Islet of Langerhans (tissue), 1 donor: ENCODE data around the gene SNCB.

Experiments
- FAIRE-seq: peaks from one replicate; lab custom pipeline; 2011; peaks lifted over from hg19 to GRCh38; lab: Jason Lieb, UNC

The SNCB gene

GRCh38 chr5:176629853-176630680 is at the start of gene SNCB, which contains the start of gene EIF4E1B:
SNCB (minus strand) TSS chr5:176630534; CDS start chr5:176629654, 880 bp downstream.
EIF4E1B (plus strand) TSS chr5:176630675; CDS start chr5:176642788, 12,113 bp downstream.
- no peak for FAIRE-seq

DNA sequence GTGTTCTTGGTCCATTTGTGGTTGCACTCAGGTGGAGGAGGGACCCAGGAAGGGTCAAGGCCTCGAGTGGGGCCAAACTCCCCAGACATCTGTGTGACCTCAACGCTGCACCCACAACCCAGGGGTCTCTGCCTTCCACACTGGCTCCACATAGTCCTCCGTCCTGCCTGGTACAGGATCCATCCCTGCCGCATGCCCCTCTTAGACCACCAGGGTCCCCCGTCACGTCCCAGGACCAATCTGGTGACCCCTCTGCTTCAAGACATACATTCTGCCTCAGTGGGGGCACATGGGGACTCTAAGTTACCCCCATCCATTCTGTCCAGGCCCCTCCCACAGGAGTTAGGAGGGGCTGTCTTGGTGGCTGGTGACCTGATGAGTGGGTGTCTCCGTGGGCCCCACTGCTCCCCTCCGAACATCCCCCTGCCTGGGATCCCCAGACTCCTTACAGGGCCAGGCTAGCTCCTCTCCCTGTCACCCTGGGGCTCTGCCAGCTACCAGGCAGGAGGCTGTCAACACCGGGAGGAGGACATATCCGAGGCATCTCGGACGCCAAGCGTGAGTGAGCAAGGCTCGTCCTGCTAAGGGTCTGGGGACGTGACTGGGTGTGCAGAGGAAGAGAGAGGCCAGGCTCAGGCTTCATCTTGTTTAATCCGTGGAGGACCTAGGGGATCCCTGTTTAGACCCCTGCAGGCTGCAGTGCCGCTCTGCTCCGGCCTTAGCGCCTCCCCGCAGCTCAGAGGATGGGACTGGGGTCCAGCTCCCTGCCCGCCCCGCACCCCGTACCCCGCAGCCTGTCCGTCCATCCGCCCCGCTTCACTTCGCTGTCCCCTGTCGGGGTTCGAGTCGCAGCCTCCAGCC is 49.3 kb upstream of the SNCB start:
- FAIRE-seq: no peak

GRCh38 chr5:176678584-176678983 is 48.2 kb upstream of the SNCB start:
- no peak for FAIRE-seq

- FAIRE-seq: no peak
Observed at GRCh38 chr5:176677209-176677939, 47.0 kb upstream of the SNCB start.

DNA sequence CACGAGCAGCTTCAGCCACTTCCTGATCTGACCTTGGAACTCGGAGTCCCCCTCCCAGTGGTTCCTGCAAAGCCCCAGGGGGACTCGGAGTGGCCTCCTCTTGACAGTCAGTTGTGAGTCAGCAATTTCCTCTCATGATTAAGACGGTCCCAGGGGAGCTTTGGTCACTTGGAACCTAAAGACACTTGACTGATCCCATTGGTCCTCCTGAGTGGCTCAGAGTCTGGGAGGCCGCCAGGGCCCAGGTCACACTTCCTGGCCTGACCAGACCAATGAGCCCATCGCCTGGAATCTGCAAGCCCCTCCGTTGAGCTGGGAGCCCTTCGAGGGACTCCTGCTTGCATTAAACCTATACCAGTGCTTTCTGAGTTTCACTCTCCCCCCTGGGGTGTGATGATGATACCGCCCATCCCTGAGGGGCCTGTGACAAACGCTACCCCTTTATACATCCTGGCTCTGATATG is 46.1 kb upstream of the SNCB start:
- FAIRE-seq: no peak

- no peak for FAIRE-seq
Observed at GRCh38 chr5:176675676-176676360, 45.5 kb upstream of the SNCB start.

- no peak for FAIRE-seq
Observed at GRCh38 chr5:176674799-176675198, 44.5 kb upstream of the SNCB start.

DNA sequence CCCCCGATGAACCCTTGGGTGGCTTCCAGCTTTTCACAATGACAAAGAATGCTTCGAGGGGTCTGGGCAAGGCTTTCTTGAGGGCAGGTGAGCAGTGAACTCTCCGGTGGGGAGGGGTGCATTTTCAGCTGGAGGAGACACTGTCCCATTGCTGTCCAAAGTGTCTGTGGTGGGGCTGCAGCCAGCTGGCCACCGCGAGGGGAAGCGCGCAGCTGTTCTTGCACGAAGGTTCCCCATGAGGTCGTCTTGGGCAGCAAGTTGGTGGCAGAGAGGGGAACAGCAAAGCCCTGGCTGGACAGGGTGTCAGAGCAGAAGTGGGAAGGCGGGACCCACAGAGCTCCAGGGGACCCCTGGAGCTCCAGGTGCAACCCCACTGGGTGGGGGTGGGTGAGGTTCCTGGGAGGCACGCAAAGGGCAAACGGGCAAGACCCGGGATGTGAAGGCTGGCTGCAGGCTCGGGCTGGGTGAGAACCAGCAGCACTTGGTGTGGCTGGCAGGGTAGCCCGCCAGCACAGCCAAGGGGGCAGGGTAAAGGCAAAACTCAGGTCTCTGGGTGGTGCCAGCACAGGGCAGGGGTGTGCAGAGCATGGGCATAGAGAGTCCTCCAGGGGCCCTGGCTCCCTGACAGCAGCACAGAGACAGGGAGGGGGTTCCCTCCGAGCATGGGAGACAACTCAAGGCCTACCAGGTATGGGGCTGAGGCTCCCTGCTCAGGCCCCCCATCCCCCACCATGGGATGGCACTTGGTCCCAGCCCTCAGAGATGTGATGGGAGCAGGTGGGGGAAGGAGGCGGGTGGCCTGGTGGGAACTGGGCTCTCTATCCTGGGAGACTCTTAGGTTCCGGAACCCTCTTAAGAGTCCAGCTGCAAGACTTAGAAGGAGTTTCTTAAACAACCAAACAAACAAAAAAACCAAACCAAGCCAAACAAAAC is 43.6 kb upstream of the SNCB start:
- no peak for FAIRE-seq

DNA sequence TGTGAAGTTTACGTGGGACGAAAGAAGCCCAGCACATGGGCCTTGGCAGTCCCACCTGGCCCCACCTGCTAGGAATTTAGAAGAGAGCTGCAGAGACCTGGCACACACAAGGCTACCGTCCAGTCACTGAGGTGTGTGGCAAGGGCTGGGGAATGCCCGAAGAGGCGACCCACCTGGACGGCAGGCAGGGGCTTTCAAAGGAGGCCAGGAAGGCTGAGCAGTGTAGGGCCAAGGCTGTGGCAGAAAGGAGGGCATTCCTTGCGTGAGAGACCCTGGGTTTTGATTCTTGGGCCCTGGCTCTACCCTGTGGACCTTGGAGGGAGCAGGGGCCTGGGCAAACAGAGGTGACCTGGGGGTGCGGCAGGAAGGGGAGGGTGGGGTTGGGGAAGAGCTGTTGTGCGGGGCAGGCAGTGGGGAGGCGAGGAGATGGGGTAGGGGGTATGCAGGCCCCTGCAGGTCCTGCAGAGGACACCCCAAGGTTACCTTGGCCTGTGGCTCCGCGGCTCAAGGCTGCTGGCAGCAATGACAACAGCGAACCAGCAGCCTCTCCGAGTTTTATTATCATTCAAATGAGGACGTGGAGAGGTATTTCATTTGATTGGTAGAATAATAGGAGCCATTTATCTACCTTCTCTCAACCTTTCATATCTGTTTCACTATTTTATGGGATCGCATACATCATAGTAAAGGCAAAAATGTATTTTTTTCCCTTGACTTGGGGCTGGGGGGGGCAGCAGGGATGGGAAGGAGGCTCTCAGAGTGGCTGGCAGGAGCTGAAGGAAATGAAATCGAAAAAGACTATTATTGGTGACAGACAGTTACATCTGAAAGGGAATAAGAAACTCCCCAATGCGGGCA is 41.8 kb upstream of the SNCB start:
- no peak for FAIRE-seq

DNA sequence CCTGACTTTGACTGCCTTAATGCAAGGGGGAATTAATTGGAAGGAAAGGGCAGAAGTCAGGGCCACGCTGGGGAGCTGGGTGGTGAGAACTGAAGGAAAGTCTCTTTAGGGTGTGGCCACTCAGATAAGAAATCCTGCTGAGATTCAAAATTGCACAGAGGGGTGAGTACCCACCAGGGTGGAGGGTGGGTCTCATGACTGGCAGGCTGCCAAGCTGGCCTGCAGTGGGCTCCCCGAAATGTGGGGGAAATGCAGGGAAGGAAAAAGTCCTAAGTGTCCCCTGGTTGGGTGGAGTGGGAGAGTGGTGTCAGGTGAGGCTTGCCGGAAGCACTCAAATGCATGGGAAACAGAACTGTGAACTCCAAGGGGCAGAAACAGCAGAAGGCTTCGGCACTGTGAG is 41.1 kb upstream of the SNCB start:
- no peak for FAIRE-seq

GRCh38 chr5:176670449-176670848 is 40.1 kb upstream of the SNCB start:
- no peak for FAIRE-seq

DNA sequence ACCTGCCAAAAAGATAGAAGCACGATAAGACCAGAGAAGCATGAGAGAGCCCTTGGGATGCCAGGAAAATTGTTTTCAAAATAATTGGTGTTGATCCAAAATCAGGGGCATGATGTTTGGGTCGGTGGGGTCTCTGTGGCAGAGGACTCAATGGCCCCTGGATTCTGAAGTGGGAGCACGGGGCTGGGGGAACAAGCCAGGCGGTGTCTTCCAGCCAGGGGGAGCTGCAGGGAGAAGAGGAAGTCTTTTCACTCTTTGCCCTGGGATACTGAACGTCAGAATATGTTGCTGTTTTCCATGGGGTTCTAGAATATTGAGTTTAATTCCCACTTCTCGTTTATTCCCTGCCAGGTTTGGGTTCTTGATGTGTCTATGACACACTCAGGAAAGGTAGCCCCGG is 37.3 kb upstream of the SNCB start:
- FAIRE-seq: no peak

DNA sequence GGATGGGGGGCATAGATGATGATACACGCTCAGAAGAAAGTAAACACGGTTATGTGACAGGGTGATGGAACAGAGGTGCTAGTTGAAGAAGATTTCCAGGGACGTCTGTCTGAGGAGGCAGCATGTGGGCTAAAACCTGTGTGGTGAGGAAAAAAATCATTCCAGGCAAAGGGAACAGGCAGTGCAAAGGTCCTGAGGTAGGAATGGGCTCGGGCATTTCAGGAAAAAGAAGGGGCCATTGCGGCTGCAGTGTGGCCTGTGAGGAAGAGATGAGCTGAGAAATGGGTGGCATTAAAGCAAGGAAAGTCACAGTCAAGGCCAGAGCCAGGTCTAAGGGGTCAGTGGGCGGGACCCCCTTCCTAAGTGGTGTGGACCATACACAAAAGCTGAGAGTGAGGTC is 35.2 kb upstream of the SNCB start:
- no peak for FAIRE-seq

GRCh38 chr5:176664886-176665285 is 34.6 kb upstream of the SNCB start:
- FAIRE-seq: no peak

DNA sequence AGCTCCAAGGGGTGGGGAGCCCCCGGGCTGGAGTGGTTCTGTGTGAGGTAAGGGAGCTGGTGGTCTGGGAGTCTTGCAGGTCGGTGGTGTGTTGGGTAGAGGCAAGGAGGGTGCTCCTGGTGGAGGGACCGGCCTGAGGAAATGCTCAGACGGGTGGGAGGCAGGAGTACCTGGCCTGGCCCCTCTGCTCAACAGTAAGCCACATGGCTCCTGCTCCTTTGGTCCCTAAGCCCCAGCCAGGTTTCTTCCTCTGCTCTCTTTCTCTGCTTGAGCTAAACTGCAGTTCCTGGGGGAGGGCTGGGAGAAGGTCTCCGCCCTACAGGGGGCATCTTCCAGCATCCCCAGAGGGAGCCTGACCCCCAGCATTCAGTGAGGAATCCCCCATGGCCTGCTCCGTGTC is 34.1 kb upstream of the SNCB start:
- no peak for FAIRE-seq

DNA sequence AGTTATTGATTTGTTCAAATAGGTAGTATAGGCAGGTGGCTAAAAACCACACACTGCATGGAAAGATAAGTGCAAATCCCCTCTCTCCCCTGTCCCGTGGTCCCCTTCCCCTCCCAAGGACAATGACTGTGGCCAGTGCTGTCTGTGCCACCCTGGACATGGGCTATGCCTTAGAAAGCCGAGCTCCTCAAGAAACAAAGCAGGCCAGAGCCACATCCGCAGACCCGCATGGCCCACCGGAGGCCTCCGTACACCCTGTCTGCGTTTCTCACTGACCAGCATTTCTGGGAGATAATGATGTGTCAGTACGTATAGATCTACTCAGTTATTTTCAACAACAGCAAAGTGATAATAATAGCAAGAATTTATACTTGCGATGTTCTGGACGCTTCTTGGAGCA is 33.2 kb upstream of the SNCB start:
- FAIRE-seq: no peak

DNA sequence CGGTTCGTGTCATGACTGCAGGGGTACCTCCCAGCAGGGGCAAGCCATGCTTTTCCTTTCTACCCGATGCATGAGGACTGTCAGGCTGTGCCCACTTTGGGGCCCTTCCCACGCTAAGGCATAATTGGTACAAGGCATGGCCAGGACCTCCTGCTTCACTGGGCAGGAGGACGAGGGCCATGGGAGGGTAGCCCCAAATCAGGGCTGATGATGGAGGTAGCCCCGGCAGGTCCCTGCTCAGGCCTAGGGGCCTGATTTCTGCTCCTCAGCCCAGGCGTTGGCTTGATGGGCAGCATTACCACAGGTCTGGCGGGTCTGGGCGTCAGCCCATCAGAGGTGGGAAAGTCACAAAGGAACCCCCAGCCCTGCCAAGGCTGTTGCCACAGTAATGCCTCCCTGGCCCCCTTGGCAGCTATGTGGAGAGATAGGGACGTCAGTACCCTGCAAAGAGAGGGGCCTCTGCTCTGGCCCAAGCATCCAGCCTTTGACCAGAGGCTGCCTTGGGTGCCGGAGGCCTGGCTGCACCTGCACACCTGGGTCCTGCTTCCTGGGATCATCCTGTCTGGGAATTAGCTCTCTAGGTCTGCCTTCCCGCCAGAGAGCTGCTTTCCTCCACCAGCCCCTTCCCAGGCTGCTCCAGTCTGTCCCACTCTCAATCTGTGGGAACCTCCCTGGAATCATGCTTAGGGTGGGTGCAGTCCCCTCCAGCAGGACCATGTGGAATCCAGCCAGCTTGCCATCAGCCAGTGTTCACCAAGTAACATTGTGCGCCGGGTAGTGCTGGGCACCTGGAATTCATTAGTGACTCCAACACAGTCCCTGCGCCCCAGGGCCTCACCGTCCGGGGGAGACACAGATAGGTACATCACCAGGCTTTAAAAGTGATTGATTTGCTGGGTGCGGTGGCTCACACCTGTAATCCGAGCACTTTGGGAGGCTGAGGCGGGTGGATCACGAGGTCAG is 32.3 kb upstream of the SNCB start:
- FAIRE-seq: no peak

DNA sequence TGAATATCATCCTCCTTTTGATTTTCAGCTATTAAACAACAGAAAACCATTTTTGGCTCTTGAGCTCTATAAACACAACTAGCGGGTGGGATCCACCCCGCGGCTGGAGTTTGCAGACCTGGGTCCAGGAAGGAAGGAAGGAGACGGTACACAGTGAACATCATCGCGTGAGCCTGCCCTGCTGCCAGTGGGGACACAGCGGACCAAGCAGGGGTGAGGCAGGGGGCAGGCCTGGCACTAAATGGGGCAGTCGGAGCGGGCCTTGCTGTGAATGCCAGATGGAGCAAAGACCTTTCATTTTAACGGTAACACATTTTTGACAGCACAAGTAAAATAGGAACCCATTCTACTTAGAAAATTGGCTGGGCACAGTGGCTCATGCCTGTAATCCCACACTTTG is 31.3 kb upstream of the SNCB start:
- FAIRE-seq: no peak
